Progenitor cell of endocrine pancreas (in vitro differentiated cells): Measurements from ENCODE around the gene PI16. TPM values are rescaled to one million over a fixed set of nuclear protein-coding genes. Genes with fewer than 3 reads are reported as not detected.

Experiments
- DNase-seq: peaks from one replicate; pipeline ENCODE4 v3.0.0; 2021; ENCODE audit warnings: low spot score; ENCODE audit not compliant: unreplicated experiment
- H3K27ac Mint-ChIP-seq: 2 replicates; pipeline ENCODE4 v1.8.0; 2021; ENCODE audit warnings: mild to moderate bottlenecking, moderate library complexity, mixed read lengths
- H3K27me3 Mint-ChIP-seq: 2 replicates; pipeline ENCODE4 v1.8.0; 2021; ENCODE audit warnings: mixed read lengths
- H3K36me3 Mint-ChIP-seq: 2 replicates; pipeline ENCODE4 v1.8.0; 2022; ENCODE audit warnings: mixed read lengths; ENCODE audit not compliant: insufficient read depth
- H3K4me1 Mint-ChIP-seq: 2 replicates; pipeline ENCODE4 v1.8.0; 2021; ENCODE audit warnings: low read depth, mixed read lengths
- H3K4me3 Mint-ChIP-seq: 2 replicates; pipeline ENCODE4 v1.8.0; 2021; ENCODE audit warnings: low read depth, mild to moderate bottlenecking, moderate library complexity, mixed read lengths
- H3K9me3 Mint-ChIP-seq: 2 replicates; pipeline ENCODE4 v1.8.0; 2021; ENCODE audit warnings: low read depth, mixed read lengths
- CTCF ChIP-seq: fragments of 200-600 bp; sonication (generic); IDR thresholded peaks from one replicate; pipeline ENCODE4 v1.5.0; 2021; ENCODE audit warnings: antibody characterized with exemption, mild to moderate bottlenecking; ENCODE audit not compliant: unreplicated experiment
- total RNA-seq: library from RNA; stranded (reverse); gene quantifications from 2 replicates; pipeline ENCODE4 v1.2.1, GENCODE V29; 2021

The PI16 gene
- total RNA-seq, 1 donor from 2014 or later, result not detected

- H3K4me3 Mint-ChIP-seq, result no peak overlapping the region
- DNase-seq, result no peak
- H3K9me3 Mint-ChIP-seq, result no peaks in the 10 kb centered on the region
- no peak overlapping the region for H3K27ac Mint-ChIP-seq
- TF ChIP-seq CTCF, result no peak
- peaks cover 1% of the 10 kb centered on the region for H3K36me3 Mint-ChIP-seq
- H3K4me1 Mint-ChIP-seq, result peaks cover 4% of the 10 kb centered on the region
- peaks cover 6% of the 10 kb centered on the region for H3K27me3 Mint-ChIP-seq
These were observed 25.4 kb upstream of the PI16 start for GRCh38 chr6:36929152-36929551.

GRCh38 chr6:36929607-36930006 is 24.9 kb upstream of the PI16 start:
- Mint-ChIP-seq H3K4me3 (no peak overlapping the region), H3K27me3 (peaks cover 6% of the 10 kb centered on the region), H3K4me1 (peaks cover 4% of the 10 kb centered on the region), H3K9me3 (no peaks in the 10 kb centered on the region), H3K27ac (no peak overlapping the region), H3K36me3 (peaks cover 1% of the 10 kb centered on the region)
- no peak for TF ChIP-seq CTCF
- no peak for DNase-seq

GRCh38 chr6:36930483-36930882 is 24.1 kb upstream of the PI16 start:
- Mint-ChIP-seq H3K27ac (no peak overlapping the region), H3K27me3 (peaks cover 11% of the 10 kb centered on the region), H3K9me3 (no peaks in the 10 kb centered on the region), H3K4me1 (peaks cover 4% of the 10 kb centered on the region), H3K4me3 (no peak overlapping the region), H3K36me3 (no peaks in the 10 kb centered on the region)
- no peak for DNase-seq
- no peak for TF ChIP-seq CTCF

- no peaks in the 10 kb centered on the region for H3K36me3 Mint-ChIP-seq
- peaks cover 4% of the 10 kb centered on the region for H3K4me1 Mint-ChIP-seq
- TF ChIP-seq CTCF, result no peak
- DNase-seq, result no peak
- no peak overlapping the region for H3K4me3 Mint-ChIP-seq
- no peak overlapping the region for H3K27ac Mint-ChIP-seq
- H3K9me3 Mint-ChIP-seq, result no peaks in the 10 kb centered on the region
- H3K27me3 Mint-ChIP-seq, result peaks cover 12% of the 10 kb centered on the region
These were observed 21.4 kb upstream of the PI16 start for GRCh38 chr6:36933102-36933501.

GRCh38 chr6:36933519-36933918 is 21.0 kb upstream of the PI16 start:
- Mint-ChIP-seq H3K9me3 (no peaks in the 10 kb centered on the region), H3K27ac (no peak overlapping the region), H3K36me3 (no peaks in the 10 kb centered on the region), H3K4me3 (no peak overlapping the region), H3K27me3 (peaks cover 12% of the 10 kb centered on the region), H3K4me1 (peaks cover 4% of the 10 kb centered on the region)
- TF ChIP-seq CTCF, result no peak
- no peak for DNase-seq
